K562 (cell line): ENCODE data around the gene NOL12. TPM values are rescaled to one million over a fixed set of nuclear protein-coding genes. Genes with fewer than 3 reads are reported as not detected.
A peak's percentile ranks its signal among the peaks of the same experiment; 100 is the strongest.

Experiments
- ARHGAP35 ChIP-seq: fragments of 450-650 bp; IDR thresholded peaks from 2 replicates; pipeline ENCODE4 v1.6.1; 2018; ENCODE audit not compliant: partially characterized antibody
- ATF7 ChIP-seq: fragments of 450-650 bp; IDR thresholded peaks from 2 replicates; pipeline ENCODE4 v1.7.1; 2014; ENCODE audit warnings: mild to moderate bottlenecking, moderate library complexity
- CBFA2T3 ChIP-seq: fragments of 450-650 bp; IDR thresholded peaks from 2 replicates; pipeline ENCODE4 v1.6.1; 2017
- CBX1 ChIP-seq: sonication (generic); IDR thresholded peaks from 2 replicates; pipeline ENCODE4 v1.6.1; 2016; ENCODE audit warnings: antibody characterized with exemption, low read depth, mild to moderate bottlenecking
- CCNT2 ChIP-seq: IDR thresholded peaks from 2 replicates; pipeline ENCODE4 v1.6.1; 2011; ENCODE audit warnings: borderline replicate concordance, low read depth, mild to moderate bottlenecking, moderate library complexity, mixed read lengths, low read length; ENCODE audit not compliant: insufficient read length; ENCODE audit errors: extremely low read depth
- CHD2 ChIP-seq: IDR thresholded peaks from 2 replicates; pipeline ENCODE4 v1.6.1; 2011; ENCODE audit warnings: low read depth, low read length
- ESRRA ChIP-seq: fragments of 450-650 bp; IDR thresholded peaks from 2 replicates; pipeline ENCODE4 v1.6.1; 2014; ENCODE audit warnings: low read depth, mild to moderate bottlenecking, moderate library complexity, borderline replicate concordance
- ETV1 ChIP-seq: fragments of 450-650 bp; conservative IDR thresholded peaks from 2 replicates; pipeline ENCODE4 v1.6.1; 2016; ENCODE audit warnings: missing genetic modification characterization, control low read depth, low read depth, missing compliant biosample characterization
- FOS ChIP-seq: IDR thresholded peaks from 3 replicates; pipeline ENCODE4 v1.6.1; 2011; ENCODE audit not compliant: insufficient read length; ENCODE audit errors: extremely low read depth
- HDAC2 ChIP-seq: fragments of 450-650 bp; IDR thresholded peaks from 2 replicates; pipeline ENCODE4 v1.6.1; 2016; ENCODE audit warnings: mild to moderate bottlenecking
- MYNN ChIP-seq, 2 experiments: sonication (generic); formaldehyde crosslinking in 1 of 2; IDR thresholded peaks; 2 replicates each; pipeline versions ENCODE4 v1.5.0 to v1.6.1; 2016 to 2020; ENCODE audit warnings: antibody characterized with exemption in 1 of 2, missing genetic modification reagents in 1 of 2
- NR4A1 ChIP-seq, 2 experiments: fragments of 250-450 bp in 1 of 2; fragments of 450-650 bp in 1 of 2; sonication (Bioruptor Pico) in 1 of 2; IDR thresholded peaks; 2 replicates each; pipeline versions ENCODE4 v1.4.0 to v1.6.1; 2016 to 2020; ENCODE audit warnings: mild to moderate bottlenecking in 2 of 2, missing compliant biosample characterization in 1 of 2, missing genetic modification characterization in 1 of 2, moderate library complexity in 1 of 2
- PURB ChIP-seq: sonication (generic); formaldehyde crosslinking; IDR thresholded peaks from 2 replicates; pipeline ENCODE4 v1.9.0; 2021; ENCODE audit warnings: low read depth, mild to moderate bottlenecking, missing genetic modification reagents
- RBFOX2 ChIP-seq: fragments of 200-400 bp; formaldehyde crosslinking; IDR thresholded peaks from 2 replicates; pipeline ENCODE4 v1.6.1; 2017; ENCODE audit warnings: low read depth, mild to moderate bottlenecking, low read length, moderate library complexity
- REST ChIP-seq, 2 experiments: fragments of 450-650 bp; formaldehyde crosslinking in 1 of 2; IDR thresholded peaks; 2 replicates each; pipeline versions ENCODE4 v1.4.0 to v1.6.1; 2014 to 2020; ENCODE audit warnings: mild to moderate bottlenecking in 2 of 2, borderline replicate concordance in 1 of 2, low read depth in 1 of 2
- RNF2 ChIP-seq: sonication (generic); IDR thresholded peaks from 2 replicates; pipeline ENCODE4 v1.6.1; 2016
- ZNF354B ChIP-seq: fragments of 250-450 bp; sonication (Bioruptor Pico); IDR thresholded peaks from 2 replicates; pipeline ENCODE4 v1.4.0; 2020
- ZNF764 ChIP-seq: fragments of 250-450 bp; sonication (Bioruptor Pico); IDR thresholded peaks from 2 replicates; pipeline ENCODE4 v1.4.0; 2020; ENCODE audit warnings: low read depth, mild to moderate bottlenecking, moderate library complexity
- ZZZ3 ChIP-seq: fragments of 450-650 bp; IDR thresholded peaks from 2 replicates; pipeline ENCODE4 v1.6.1; 2016; ENCODE audit warnings: antibody characterized with exemption, mild to moderate bottlenecking, moderate library complexity
- polyA plus RNA-seq, 8 experiments: library from polyadenylated mRNA; depleted of rRNA in 4 of 8; stranded (reverse) in 5 of 8; unstranded in 3 of 8; fragments of >200 nt; fragmentation: Nextera tagmentation in 2 of 8; fragmentation: Illumina TruSeq in 1 of 8; extraction: Ambion mirVana in 2 of 8; extraction: Trizol in 1 of 8; gene quantifications; 2 replicates each; pipeline versions ENCODE4 v1.2.1 to v1.2.3, GENCODE V29; 2011 to 2014; ENCODE audit warnings: inconsistent platforms in 1 of 8, missing spikeins in 1 of 8
- total RNA-seq, 7 experiments: library from RNA; depleted of rRNA in 6 of 7; stranded (reverse); fragments of >200 nt in 6 of 7; fragmentation: Illumina TruSeq in 2 of 7; extraction: Trizol in 2 of 7; gene quantifications; 2 replicates each; pipeline versions ENCODE4 v1.2.1 to v1.2.3, GENCODE V29; 2011 to 2021; ENCODE audit warnings: low replicate concordance in 1 of 7

Gene NOL12
- total and polyA plus RNA-seq, 9 of the 15 experiments (the other 6 are each of a cell fraction or from before 2014, with no cell fraction given) = 2.8 to 40.9 (median 28.5) TPM

GRCh38 chr22:37674951-37675929 lies 10.9 kb upstream of the NOL12 start, which contains the start of gene LGALS1 (continued):
- TF ChIP-seq REST (IDR thresholded peaks at IDR 0.05; ENCODE audit: borderline replicate concordance) (peak; percentile 68), REST (CRISPR knock-in tag; IDR thresholded peaks at IDR 0.05; ENCODE audit: low read depth) (no peak), CBFA2T3 (0 out of 2 replicates have a peak, but pooled peaks have one; percentile 19), PURB (no peak), ZNF764 (CRISPR knock-in tag) (no peak), RNF2 (peak; percentile 66; the same call in 1 of the 2 replicates), ATF7 (peak; percentile 61), NR4A1 (CRISPR knock-in tag; IDR thresholded peaks at IDR 0.05) (no peak), NR4A1 (tag; IDR thresholded peaks at IDR 0.05) (0 out of 2 replicates have a peak, but pooled peaks have one; percentile 28), ZZZ3 (no peak), ZNF354B (CRISPR knock-in tag) (no peak), ARHGAP35 (no peak), RBFOX2 (peak; percentile 88), ETV1 (tag) (peak; percentile 93), CBX1 (no peak), ESRRA (peak; percentile 84; the same call in 1 of the 2 replicates), FOS (peak; percentile 47), CHD2 (no peak), CCNT2 (peak; percentile 27), HDAC2 (peak; percentile 53), MYNN (IDR thresholded peaks at IDR 0.05) (0 out of 2 replicates have a peak, but pooled peaks have one; percentile 25), MYNN (CRISPR knock-in tag; IDR thresholded peaks at IDR 0.05) (no peak)
